T-helper 1 cell treated with Interleukin-12 subunit alpha and Interleukin-12 subunit beta and Interleukin-4 antibody, amounts not matched to agents 30 μg/mL and 1 μg/mL, for 36 hours (primary cell): ENCODE results near the gene TMEM269.

Experiments used
- H3K27ac Mint-ChIP-seq: one replicate; pipeline ENCODE4 v1.8.0; 2021; ENCODE audit warnings: mild to moderate bottlenecking, mixed read lengths
- H3K27me3 Mint-ChIP-seq: one replicate; pipeline ENCODE4 v1.8.0; 2021; ENCODE audit warnings: low read depth, mixed read lengths
- H3K36me3 Mint-ChIP-seq: one replicate; pipeline ENCODE4 v1.8.0; 2021; ENCODE audit warnings: low read depth, mixed read lengths
- H3K4me1 Mint-ChIP-seq: one replicate; pipeline ENCODE4 v1.8.0; 2021; ENCODE audit warnings: low read depth, mixed read lengths
- H3K4me3 Mint-ChIP-seq: one replicate; pipeline ENCODE4 v1.8.0; 2021; ENCODE audit warnings: mild to moderate bottlenecking, moderate library complexity, mixed read lengths
- H3K9me3 Mint-ChIP-seq: one replicate; pipeline ENCODE4 v1.8.0; 2021; ENCODE audit warnings: mixed read lengths

TMEM269 gene

GRCh38 chr1:42757892-42758275 is 26.9 kb upstream of the TMEM269 start:
- Mint-ChIP-seq H3K36me3 (peaks cover 36% of the 10 kb centered on the region), H3K4me3 (no peak overlapping the region), H3K9me3 (no peaks in the 10 kb centered on the region), H3K27me3 (no peaks in the 10 kb centered on the region), H3K27ac (no peak overlapping the region), H3K4me1 (peaks cover 9% of the 10 kb centered on the region)

DNA sequence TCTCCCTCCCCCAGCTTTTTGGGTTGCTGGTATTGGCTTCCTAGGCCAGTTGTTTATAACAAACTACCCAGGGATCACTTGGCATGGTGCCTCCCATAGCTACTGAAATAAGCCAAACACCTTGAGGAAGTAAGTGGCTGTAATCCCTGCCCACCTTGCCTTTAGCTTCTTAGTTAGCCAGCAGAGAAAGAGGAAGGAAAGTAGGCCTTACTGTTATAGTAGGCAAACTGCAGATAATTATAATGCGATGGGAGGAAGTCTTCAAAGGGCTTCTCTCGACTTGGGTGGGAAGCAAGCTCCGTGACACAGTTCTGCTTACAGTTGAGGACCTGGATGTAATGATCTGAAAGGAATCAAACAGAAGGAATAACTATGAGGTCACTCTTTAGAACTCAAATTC is 26.1 kb upstream of the TMEM269 start:
- peaks cover 9% of the 10 kb centered on the region for H3K4me1 Mint-ChIP-seq
- H3K9me3 Mint-ChIP-seq, result no peaks in the 10 kb centered on the region
- no peak overlapping the region for H3K4me3 Mint-ChIP-seq
- H3K27ac Mint-ChIP-seq, result no peak overlapping the region
- no peaks in the 10 kb centered on the region for H3K27me3 Mint-ChIP-seq
- H3K36me3 Mint-ChIP-seq, result peaks cover 30% of the 10 kb centered on the region

- H3K27ac Mint-ChIP-seq, result no peak overlapping the region
- H3K4me3 Mint-ChIP-seq, result no peak overlapping the region
- H3K27me3 Mint-ChIP-seq, result no peaks in the 10 kb centered on the region
- peaks cover 9% of the 10 kb centered on the region for H3K4me1 Mint-ChIP-seq
- H3K9me3 Mint-ChIP-seq, result no peaks in the 10 kb centered on the region
- H3K36me3 Mint-ChIP-seq, result peaks cover 27% of the 10 kb centered on the region
These were observed 25.7 kb upstream of the TMEM269 start for GRCh38 chr1:42759114-42759513.

DNA sequence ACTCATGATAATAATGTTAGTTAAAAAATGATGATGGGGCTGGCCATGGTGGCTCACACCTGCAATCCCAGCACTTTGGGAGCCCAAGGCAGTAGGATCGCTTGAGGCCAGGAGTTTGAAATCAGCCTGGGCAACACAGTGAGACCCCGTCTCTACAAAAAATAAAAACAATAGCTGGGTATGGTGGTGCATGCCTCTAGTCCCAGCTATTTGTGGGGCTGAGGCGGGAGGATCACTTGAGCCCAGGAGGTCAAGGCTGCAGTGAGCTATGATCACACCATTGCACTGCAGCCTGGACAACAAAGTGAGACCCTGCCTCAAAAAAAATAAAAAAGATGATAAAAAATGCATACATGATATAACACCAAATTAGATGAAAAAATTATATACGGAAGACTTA is 23.2 kb upstream of the TMEM269 start:
- Mint-ChIP-seq H3K4me3 (no peak overlapping the region), H3K4me1 (peaks cover 9% of the 10 kb centered on the region), H3K27ac (no peak overlapping the region), H3K36me3 (peaks cover 12% of the 10 kb centered on the region), H3K9me3 (no peaks in the 10 kb centered on the region), H3K27me3 (no peaks in the 10 kb centered on the region)

DNA sequence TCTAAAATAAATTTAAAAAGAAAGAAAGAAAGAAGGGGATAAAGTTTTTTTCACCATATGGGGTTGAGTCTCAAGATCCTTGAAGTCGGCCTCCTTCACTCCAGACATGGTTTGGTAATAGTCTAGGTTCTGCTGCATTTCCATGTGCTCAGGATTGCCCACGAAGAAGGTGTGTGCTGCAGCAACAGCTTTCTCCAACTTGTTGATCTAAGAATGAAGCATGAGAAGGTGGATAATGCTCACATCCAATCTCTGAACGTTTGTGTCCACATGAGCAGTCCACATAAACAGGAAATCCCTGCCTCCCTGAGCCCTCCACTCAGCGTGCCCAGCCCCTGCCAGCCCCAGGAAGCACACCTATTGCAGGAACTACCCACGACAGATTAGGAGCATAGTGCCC is 22.5 kb upstream of the TMEM269 start:
- Mint-ChIP-seq H3K4me3 (no peak overlapping the region), H3K36me3 (peaks cover 6% of the 10 kb centered on the region), H3K9me3 (no peaks in the 10 kb centered on the region), H3K27ac (no peak overlapping the region), H3K27me3 (no peaks in the 10 kb centered on the region), H3K4me1 (peaks cover 5% of the 10 kb centered on the region)

- peaks cover 4% of the 10 kb centered on the region for H3K36me3 Mint-ChIP-seq
- H3K4me1 Mint-ChIP-seq, result peaks cover 17% of the 10 kb centered on the region
- no peaks in the 10 kb centered on the region for H3K27me3 Mint-ChIP-seq
- no peaks in the 10 kb centered on the region for H3K9me3 Mint-ChIP-seq
- H3K4me3 Mint-ChIP-seq, result no peak overlapping the region
- H3K27ac Mint-ChIP-seq, result no peak overlapping the region
These were observed 19.5 kb upstream of the TMEM269 start for GRCh38 chr1:42765269-42765668.

- H3K27ac Mint-ChIP-seq, result no peak overlapping the region
These were observed 18.7 kb upstream of the TMEM269 start for GRCh38 chr1:42765832-42766740.

DNA sequence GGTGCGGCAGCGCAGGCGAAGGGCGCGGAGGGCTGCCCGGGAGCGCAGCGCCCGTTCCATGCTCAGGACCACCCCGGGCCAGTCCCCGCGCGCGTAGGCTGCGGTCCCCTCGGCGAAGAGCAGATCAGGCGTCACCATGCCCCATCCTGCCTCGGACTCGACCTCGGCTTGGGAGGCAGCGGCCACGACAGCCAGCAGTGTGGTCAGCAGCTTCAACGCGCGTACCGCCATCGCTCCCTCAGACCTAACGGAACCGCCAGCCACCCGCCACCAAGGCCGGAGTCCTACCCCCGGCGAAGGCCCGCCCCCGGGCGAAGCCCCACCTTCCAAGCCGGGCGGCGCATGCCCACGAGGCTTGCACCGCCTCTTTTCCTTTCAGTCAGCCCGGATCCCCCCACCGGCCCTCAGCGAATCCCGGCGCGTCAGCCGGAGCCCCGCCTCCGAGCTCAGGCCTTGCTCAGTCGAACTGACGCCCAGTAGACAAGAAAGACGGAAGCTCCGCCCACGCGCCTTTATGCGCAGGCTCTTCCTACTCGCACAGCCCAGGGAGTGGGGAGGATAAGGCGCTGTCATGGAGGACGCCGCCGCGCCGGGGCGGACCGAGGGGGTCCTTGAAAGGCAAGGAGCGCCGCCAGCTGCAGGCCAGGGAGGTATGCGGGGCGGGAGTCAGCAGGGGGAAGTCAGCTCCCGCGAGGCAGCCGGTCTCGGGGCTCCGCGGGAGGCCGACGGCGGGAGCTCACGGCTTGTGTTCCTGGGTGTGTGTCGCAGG is 17.9 kb upstream of the TMEM269 start, which contains the start of the genes C1orf50 and P3H1:
Gene C1orf50 (plus strand): TSS at position 509 of the 769 bp plus-strand sequence. CDS start 63 bp downstream, at position 572.
Gene P3H1 (minus strand): TSS at position 288 of the 769 bp plus-strand sequence. CDS start 57 bp downstream, at position 231.
- peaks cover 21% of the 10 kb centered on the region for H3K4me1 Mint-ChIP-seq
- H3K36me3 Mint-ChIP-seq, result peaks cover 7% of the 10 kb centered on the region
- H3K27ac Mint-ChIP-seq, result peak within 1 kb of the TSS; percentile 88
- no peak within 1 kb of the TSS for H3K4me3 Mint-ChIP-seq
- no peaks in the 10 kb centered on the region for H3K27me3 Mint-ChIP-seq
- H3K9me3 Mint-ChIP-seq, result no peaks in the 10 kb centered on the region

More at GRCh38 chr1:42765832-42766740, 18.7 kb upstream of the TMEM269 start:
- no peaks in the 10 kb centered on the region for H3K9me3 Mint-ChIP-seq
- H3K36me3 Mint-ChIP-seq, result peaks cover 7% of the 10 kb centered on the region
- peaks cover 20% of the 10 kb centered on the region for H3K4me1 Mint-ChIP-seq
- no peaks in the 10 kb centered on the region for H3K27me3 Mint-ChIP-seq
- H3K4me3 Mint-ChIP-seq, result no peak overlapping the region

DNA sequence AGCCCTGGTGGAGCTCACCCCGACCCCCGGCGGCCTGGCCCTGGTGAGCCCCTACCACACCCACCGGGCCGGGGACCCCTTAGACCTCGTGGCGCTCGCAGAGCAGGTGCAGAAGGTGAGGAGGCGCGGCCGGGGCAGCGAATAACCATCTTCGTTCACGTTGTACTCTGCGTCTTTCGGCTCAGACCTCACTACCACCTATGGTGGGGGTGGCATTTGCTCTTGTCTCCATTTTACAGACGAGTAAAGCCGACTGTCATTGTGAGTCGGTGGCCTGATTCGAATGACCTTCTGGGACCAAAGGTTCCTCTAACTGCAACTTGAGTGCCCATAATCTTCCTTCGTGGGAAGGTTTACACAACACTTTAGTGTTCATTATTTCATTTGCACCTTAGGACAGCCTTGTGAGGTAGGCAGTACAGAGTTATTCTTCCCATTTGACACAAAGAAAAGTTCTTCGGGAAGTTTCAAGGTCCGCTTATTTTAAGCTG is 17.2 kb upstream of the TMEM269 start:
- peak overlapping the region; percentile 88 for H3K27ac Mint-ChIP-seq
- H3K4me3 Mint-ChIP-seq, result no peak overlapping the region
- peaks cover 9% of the 10 kb centered on the region for H3K36me3 Mint-ChIP-seq
- H3K27me3 Mint-ChIP-seq, result no peaks in the 10 kb centered on the region
- H3K4me1 Mint-ChIP-seq, result peaks cover 19% of the 10 kb centered on the region
- no peaks in the 10 kb centered on the region for H3K9me3 Mint-ChIP-seq

DNA sequence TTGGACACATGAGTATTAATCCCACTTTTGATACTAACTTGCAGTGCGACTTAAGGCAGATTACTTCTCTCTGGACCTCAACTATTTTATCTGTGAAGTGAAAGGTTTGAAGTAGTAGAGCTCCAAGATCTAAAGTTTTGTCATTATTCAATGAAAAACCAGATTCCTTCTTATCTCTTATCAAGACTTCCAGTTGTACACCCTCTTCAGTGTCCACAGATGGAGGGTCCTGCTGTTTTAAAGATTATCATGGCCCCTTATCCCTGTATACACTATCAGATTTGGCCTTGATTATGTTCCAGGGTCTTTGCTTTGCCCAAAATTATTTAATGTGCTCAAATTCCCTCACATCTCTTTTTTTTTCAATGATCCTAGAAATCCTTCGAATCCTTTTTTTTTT is 16.6 kb upstream of the TMEM269 start:
- Mint-ChIP-seq H3K27me3 (no peaks in the 10 kb centered on the region), H3K36me3 (peaks cover 13% of the 10 kb centered on the region), H3K4me3 (no peak overlapping the region), H3K9me3 (no peaks in the 10 kb centered on the region), H3K27ac (no peak overlapping the region), H3K4me1 (peaks cover 17% of the 10 kb centered on the region)

- peaks cover 17% of the 10 kb centered on the region for H3K4me1 Mint-ChIP-seq
- H3K4me3 Mint-ChIP-seq, result no peak overlapping the region
- no peaks in the 10 kb centered on the region for H3K27me3 Mint-ChIP-seq
- H3K36me3 Mint-ChIP-seq, result peaks cover 17% of the 10 kb centered on the region
- no peak overlapping the region for H3K27ac Mint-ChIP-seq
- H3K9me3 Mint-ChIP-seq, result no peaks in the 10 kb centered on the region
These were observed 15.0 kb upstream of the TMEM269 start for GRCh38 chr1:42769811-42770210.

DNA sequence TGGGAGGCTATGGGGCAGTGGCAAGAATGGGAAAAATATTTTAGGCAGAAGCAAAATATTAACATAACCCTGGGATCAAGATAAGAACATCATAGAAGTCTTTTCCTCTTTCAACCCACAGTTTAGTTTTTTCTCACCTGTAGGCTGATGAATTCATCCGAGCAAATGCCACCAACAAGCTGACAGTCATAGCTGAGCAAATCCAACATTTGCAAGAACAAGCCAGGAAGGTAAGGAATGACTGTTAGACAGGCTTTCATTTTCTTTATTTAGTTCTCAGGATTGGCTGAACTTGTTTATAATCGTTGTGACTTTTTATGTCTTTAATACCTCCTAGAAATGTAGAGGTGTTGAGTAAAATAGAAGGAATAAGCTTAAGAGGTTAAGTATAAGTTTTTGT is 11.4 kb upstream of the TMEM269 start:
- Mint-ChIP-seq H3K4me3 (no peak overlapping the region), H3K36me3 (peaks cover 41% of the 10 kb centered on the region), H3K27me3 (no peaks in the 10 kb centered on the region), H3K27ac (no peak overlapping the region), H3K9me3 (no peaks in the 10 kb centered on the region), H3K4me1 (peaks cover 20% of the 10 kb centered on the region)

GRCh38 chr1:42774928-42775526 is 9.8 kb upstream of the TMEM269 start:
- Mint-ChIP-seq H3K27me3 (no peaks in the 10 kb centered on the region), H3K9me3 (no peaks in the 10 kb centered on the region), H3K27ac (no peak overlapping the region), H3K4me1 (peaks cover 24% of the 10 kb centered on the region), H3K4me3 (no peak overlapping the region), H3K36me3 (peaks cover 41% of the 10 kb centered on the region)

DNA sequence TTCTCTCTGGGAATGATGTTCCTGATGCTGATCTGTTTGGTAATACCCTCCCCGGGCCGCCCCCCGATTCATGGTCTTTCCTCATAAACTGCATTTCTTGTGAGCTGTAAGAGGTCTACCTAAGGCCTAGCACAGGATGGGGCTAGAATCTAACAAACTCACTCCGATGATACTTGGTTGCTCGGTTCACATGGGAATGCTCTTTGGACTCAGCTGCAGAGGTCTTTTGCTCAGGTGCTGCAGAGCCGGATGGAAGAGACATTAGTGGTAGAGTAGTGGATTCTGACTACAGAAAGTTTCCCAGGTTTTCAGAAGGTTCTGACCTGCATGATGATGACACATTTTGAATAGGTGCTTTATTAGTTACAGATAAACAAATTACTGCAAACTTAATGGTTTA is 8.3 kb upstream of the TMEM269 start:
- Mint-ChIP-seq H3K9me3 (no peaks in the 10 kb centered on the region), H3K36me3 (peaks cover 42% of the 10 kb centered on the region), H3K4me1 (peaks cover 20% of the 10 kb centered on the region), H3K27me3 (no peaks in the 10 kb centered on the region), H3K27ac (no peak overlapping the region), H3K4me3 (no peak overlapping the region)
